VCaP (cell line): Measurements from ENCODE around the gene LINC00237.

ENCODE experiments used
- H3K27ac ChIP-seq: fragments of 450-650 bp; 2 replicates; pipeline ENCODE4 v1.5.1; 2017
- CTCF ChIP-seq: fragments of 450-650 bp; conservative IDR thresholded peaks from 2 replicates; pipeline ENCODE4 v1.5.1; 2017; ENCODE audit warnings: mild to moderate bottlenecking, moderate library complexity

Gene LINC00237

DNA sequence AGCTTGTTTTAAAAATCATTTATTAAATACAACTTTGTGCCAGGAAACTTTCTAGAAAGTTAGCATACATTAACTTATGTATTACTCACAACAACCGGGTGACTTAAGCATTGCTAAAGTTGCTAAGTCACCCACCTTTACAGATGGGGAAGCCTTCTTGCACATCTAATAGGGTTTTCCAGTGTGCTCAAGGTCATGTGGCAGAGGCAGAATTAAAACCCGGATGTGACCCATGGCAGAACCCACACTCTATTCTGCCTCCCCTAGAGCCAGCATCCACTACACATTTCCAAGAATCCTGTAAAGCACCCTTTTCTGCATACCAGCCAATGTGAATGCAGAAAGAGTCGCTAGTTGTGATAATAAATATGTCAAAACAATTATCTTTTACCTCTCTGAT, 13.4 kb downstream of the LINC00237 start:
- no peak for TF ChIP-seq CTCF
- no peak overlapping the region for H3K27ac ChIP-seq

DNA sequence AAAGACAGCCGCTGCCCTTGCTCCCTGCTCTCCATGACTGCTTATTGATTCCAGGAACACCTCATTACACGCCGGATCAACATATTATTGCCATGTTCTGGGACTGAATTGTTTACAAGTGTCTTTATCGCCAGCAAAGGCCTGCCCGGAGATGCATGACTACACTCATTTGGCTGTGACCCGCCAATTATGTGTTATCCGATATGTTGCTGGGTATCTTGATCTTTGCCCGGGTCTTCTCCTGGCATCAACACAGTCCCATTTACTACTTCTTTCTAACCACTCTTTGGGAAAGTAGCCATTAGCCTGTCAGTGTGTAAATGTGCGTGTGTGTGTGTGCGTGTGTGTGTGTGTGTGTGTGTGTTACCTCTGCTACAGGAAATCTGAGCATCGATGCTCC, 15.4 kb downstream of the LINC00237 start:
- no peak for TF ChIP-seq CTCF
- H3K27ac ChIP-seq = no peak overlapping the region; the same call in 1 of the 2 replicates

- peak overlapping the region; percentile 58; the same call in 1 of the 2 replicates for H3K27ac ChIP-seq
- no peak for TF ChIP-seq CTCF
Measured at GRCh38 chr20:21090111-21090618, 16.0 kb downstream of the LINC00237 start.

DNA sequence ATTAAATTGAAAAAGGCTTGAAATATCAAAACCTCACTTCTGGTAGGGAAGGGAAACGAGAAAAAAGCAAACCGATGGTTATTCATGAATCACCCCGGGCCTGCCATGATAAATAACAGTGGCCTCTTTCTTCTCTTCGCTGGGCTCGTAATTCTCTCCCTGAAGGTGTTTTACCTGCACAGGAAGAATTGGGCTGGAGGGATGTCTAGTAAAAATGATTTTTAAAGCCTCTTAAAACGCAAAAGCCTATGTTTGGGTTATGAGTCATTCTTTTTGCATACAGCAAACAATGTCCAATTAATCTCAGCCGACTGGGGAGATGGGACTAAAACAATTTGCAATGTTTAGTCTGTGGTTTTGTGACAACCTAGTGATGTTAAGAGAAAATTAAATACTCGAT, 16.8 kb downstream of the LINC00237 start:
- TF ChIP-seq CTCF = no peak
- peak overlapping the region; percentile 58 for H3K27ac ChIP-seq

DNA sequence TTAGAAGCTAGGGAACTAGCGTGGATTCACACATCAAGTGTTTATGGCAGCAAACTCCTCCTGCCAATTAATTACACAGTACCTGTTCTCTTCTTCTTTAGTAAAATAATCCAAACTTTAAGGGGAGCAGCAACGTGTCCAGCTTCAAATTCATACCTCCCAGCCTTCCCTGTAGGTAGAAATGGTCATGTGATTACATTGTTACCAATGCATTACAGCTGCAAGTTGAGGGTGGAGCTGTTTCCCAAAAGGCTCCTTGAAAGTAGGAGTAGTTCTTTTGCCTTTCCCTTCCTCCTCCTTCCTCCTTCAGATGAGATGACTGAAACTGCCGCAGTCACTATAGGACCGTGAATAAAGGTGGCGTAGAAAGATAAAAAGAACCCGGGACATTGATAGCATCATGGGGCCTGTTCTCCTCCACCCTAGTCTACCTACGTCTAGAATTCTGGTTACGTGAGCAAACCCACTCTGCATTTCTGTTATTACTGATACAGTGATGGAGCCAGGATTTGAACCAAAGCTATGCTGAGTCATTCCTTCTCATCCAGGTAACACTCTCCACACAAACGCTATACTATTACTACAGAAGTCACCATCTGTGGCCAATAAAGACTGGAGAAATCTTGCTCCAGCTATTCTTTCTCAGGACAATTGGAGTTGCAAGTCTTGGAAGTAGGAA, 18.2 kb downstream of the LINC00237 start:
- no peak for TF ChIP-seq CTCF
- no peak overlapping the region for H3K27ac ChIP-seq

DNA sequence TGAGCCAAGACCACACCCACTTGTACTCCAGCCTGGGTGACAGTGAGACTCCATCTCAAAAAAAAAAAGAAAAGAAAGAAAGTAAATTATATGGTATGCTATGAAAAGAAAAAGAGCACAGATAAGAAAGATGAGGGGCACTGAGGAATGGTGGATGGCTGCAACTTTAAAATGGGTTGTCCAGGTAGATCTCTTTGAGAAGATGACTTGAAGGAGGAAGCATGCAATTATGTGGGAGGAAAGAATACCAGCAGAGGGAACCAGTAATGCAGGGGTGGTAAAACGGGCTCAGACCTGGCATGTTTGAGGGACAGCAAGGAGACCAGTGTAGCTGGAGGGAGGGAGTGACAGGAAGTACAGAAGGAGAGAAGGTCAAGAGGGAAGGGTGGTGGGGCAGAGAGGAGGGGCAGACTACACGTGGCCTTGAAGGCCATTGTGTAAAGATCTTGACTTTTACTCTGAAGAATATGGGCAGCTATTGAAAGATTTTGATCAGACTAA, 22.3 kb downstream of the LINC00237 start:
- H3K27ac ChIP-seq = no peak overlapping the region
- TF ChIP-seq CTCF = no peak

GRCh38 chr20:21082584-21082983, 23.6 kb downstream of the LINC00237 start:
- no peak for TF ChIP-seq CTCF
- H3K27ac ChIP-seq = no peak overlapping the region
